BJ (cell line): ENCODE results near the gene ACKR1. TPM values are rescaled to one million over a fixed set of nuclear protein-coding genes. Genes with fewer than 3 reads are reported as not detected.
A peak's percentile ranks its signal among the peaks of the same experiment; 100 is the strongest.

Source experiments
- CTCF ChIA-PET: fragments of 350-600 bp; formaldehyde crosslinking; extraction: SDS; loops from one replicate; lab custom pipeline; 2021; ENCODE audit warnings: antibody characterized with exemption, inconsistent platforms; lab: Yijun Ruan, JAX
- POLR2A ChIA-PET: fragments of 300-600 bp; sonication (Branson Sonifier 250); formaldehyde crosslinking; extraction: SDS; loops from one replicate; lab custom pipeline; 2021; ENCODE audit warnings: antibody characterized with exemption; lab: Charles Lee
- DNase-seq: peaks from one replicate; pipeline ENCODE4 v3.0.0-alpha.2; 2011; ENCODE audit warnings: low read depth
- H3K27me3 ChIP-seq: 2 replicates; pipeline ENCODE4 v1.6.0; 2011; ENCODE audit warnings: low read length; ENCODE audit not compliant: control insufficient read depth, insufficient read depth
- H3K36me3 ChIP-seq: 2 replicates; pipeline ENCODE4 v1.5.1; 2011; ENCODE audit warnings: low read length; ENCODE audit not compliant: control insufficient read depth, insufficient read depth
- H3K4me3 ChIP-seq: 2 replicates; pipeline ENCODE4 v1.5.1; 2011; ENCODE audit warnings: low read depth, mild to moderate bottlenecking, control low read depth, low read length
- CTCF ChIP-seq: IDR thresholded peaks from 2 replicates; pipeline ENCODE4 v1.5.1; 2011; ENCODE audit warnings: low read depth, mild to moderate bottlenecking, control low read depth, inconsistent platforms, low read length, moderate library complexity; ENCODE audit not compliant: insufficient read depth
- polyA plus RNA-seq: library from polyadenylated mRNA; depleted of rRNA; stranded (reverse); fragments of >200 nt; gene quantifications from 2 replicates; pipeline ENCODE4 v1.2.3, GENCODE V29; 2011

ACKR1 gene
- polyA plus RNA-seq, 1 experiment: not detected

GRCh38 chr1:159209061-159209460 is 4.4 kb downstream of the ACKR1 start:
- Histone ChIP-seq H3K27me3 (peaks cover 2% of the 10 kb centered on the region), H3K4me3 (no peak overlapping the region), H3K36me3 (no peaks in the 10 kb centered on the region)
- POLR2A ChIA-PET: no interaction called here
- CTCF ChIA-PET: interaction anchor here (0.6 to 7.5 kb wide), 4 partner anchors 13 to 76 kb away, joined by 3 to 69 read pairs (median 10); no protein-coding TSS in a partner anchor
- no peak for DNase-seq
- no peak for TF ChIP-seq CTCF

- CTCF ChIA-PET: interaction anchor here (0.8 to 7.5 kb wide), 12 partner anchors 9 to 588 kb away, joined by 3 to 69 read pairs (median 8); no protein-coding TSS in a partner anchor
- no peaks in the 10 kb centered on the region for H3K36me3 ChIP-seq
- TF ChIP-seq CTCF: peak; percentile 80
- DNase-seq: no peak
- POLR2A ChIA-PET: interaction anchor here (0.6 kb wide), 1 partner anchor 11 kb away, joined by 6 read pairs; no protein-coding TSS in a partner anchor
- no peak overlapping the region for H3K4me3 ChIP-seq
- peaks cover 2% of the 10 kb centered on the region for H3K27me3 ChIP-seq
Measured at GRCh38 chr1:159211331-159212136, 6.9 kb downstream of the ACKR1 start.

DNA sequence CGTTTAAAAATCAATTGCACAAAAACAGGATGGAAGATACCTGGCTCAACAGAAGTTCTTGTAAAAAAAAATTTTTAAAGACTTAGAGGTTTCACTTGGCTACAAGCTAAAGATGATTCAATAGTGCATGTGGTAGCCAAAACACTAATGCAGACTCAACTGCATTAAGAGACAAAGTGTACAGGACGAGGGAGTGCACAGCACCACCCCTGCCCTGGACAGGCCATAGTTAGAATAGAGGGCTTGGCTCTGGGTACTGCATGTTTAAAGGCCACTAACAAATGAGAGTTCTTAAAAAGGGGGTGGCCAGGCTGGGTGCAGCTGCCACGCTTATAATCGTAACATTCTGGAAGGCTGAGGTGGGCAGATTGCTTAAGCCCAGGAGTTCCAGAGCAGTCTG is 7.9 kb downstream of the ACKR1 start:
- Histone ChIP-seq H3K4me3 (no peak overlapping the region), H3K27me3 (peaks cover 5% of the 10 kb centered on the region), H3K36me3 (no peaks in the 10 kb centered on the region)
- no peak for DNase-seq
- POLR2A ChIA-PET: no interaction called here
- CTCF ChIA-PET: interaction anchor here (0.7 to 7.5 kb wide), 7 partner anchors 9 to 80 kb away, joined by 3 to 69 read pairs (median 31); no protein-coding TSS in a partner anchor
- no peak for TF ChIP-seq CTCF

DNA sequence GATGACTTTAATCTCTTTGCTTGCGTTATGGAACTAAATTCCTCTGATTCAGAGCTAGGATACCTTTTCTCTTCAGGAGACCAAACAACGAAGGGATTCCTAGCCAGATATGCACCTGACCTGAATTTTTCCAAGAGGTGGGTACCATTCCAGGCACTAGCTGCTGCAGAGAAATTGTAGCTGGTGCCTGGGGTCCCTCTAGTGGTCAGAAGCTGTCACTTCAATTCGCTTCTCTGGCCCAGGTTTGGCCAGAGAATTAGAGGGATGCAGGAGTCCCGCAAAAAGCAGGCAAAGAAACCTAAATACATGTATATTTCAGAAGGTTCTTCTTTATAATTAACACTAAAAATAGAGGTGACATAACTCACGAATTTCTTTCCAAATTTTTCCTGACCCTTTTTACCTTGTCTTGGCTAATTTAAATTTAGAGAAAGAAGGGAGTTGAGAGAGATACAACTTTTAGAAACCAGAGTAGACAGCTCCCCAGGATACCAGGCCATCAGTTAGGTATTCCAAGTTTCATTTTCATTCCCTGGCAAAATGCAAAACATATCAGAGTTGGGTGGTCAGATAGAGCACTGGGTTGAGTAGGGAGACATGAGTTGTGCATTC is 9.6 kb downstream of the ACKR1 start:
- H3K27me3 ChIP-seq: peaks cover 6% of the 10 kb centered on the region
- ChIA-PET CTCF (interaction anchor here (0.5 to 7.5 kb wide), 29 partner anchors 9 to 677 kb away, joined by 3 to 69 read pairs (median 4); partner anchors contain the start of gene ACKR1), POLR2A (no interaction called here)
- no peak overlapping the region for H3K4me3 ChIP-seq
- DNase-seq: no peak
- H3K36me3 ChIP-seq: no peaks in the 10 kb centered on the region
- TF ChIP-seq CTCF: peak; percentile 94
